Keratinocyte (primary cell): ENCODE data around the gene ZNF438.

Experiments used
- CTCF ChIP-seq, 3 experiments: IDR thresholded peaks in 1 of 3; conservative IDR thresholded peaks in 1 of 3; optimal IDR thresholded peaks in 1 of 3; 2 replicates in 2 of 3; 3 replicates in 1 of 3; pipeline versions ENCODE3 to v1.5.1; 2011; ENCODE audit warnings: low read length in 3 of 3, mild to moderate bottlenecking in 3 of 3, moderate library complexity in 2 of 3, control low read depth in 1 of 3, inconsistent platforms in 1 of 3; ENCODE audit not compliant: insufficient read depth in 2 of 3; ENCODE audit errors: extremely low read depth in 1 of 3
- EZH2 ChIP-seq: IDR thresholded peaks from one replicate; pipeline ENCODE4 v1.6.1; 2012; ENCODE audit warnings: inconsistent platforms, mild to moderate bottlenecking, low read length, moderate library complexity

- TF ChIP-seq CTCF (optimal IDR thresholded peaks at IDR 0.05 in 1 of 3, IDR thresholded peaks at IDR 0.05 in 1 of 3, conservative IDR thresholded peaks at IDR 0.05 in 1 of 3; ENCODE audit: extremely low read depth in 1 of 3, insufficient read depth in 2 of 3, low read length in 3 of 3) (no peak), EZH2 (no peak)
Measured at GRCh38 chr10:31074722-31075086, 43.0 kb upstream of the ZNF438 start.
